Loucy (cell line): ENCODE measurements around the gene EGFLAM.

Experiments used
- H2AFZ ChIP-seq: fragments of 200-600 bp; sonication (generic); 2 replicates; pipeline ENCODE4 v1.6.0; 2016; ENCODE audit warnings: antibody characterized with exemption, mild to moderate bottlenecking, low read length, moderate library complexity
- H3F3A ChIP-seq: fragments of 200-600 bp; 2 replicates; pipeline ENCODE4 v1.6.0; 2016; ENCODE audit warnings: antibody characterized with exemption, low read depth, mild to moderate bottlenecking
- H3K27me3 ChIP-seq: fragments of 200-600 bp; sonication (generic); 2 replicates; pipeline ENCODE4 v1.6.1; 2014; ENCODE audit warnings: low read length, mild to moderate bottlenecking; ENCODE audit not compliant: insufficient read depth, poor library complexity, severe bottlenecking
- H3K36me3 ChIP-seq: fragments of 200-600 bp; sonication (generic); 2 replicates; pipeline ENCODE4 v1.6.1; 2016; ENCODE audit warnings: low read length; ENCODE audit not compliant: insufficient read depth
- H3K4me1 ChIP-seq: fragments of 200-600 bp; sonication (generic); 2 replicates; pipeline ENCODE4 v1.5.1; 2014; ENCODE audit warnings: low read length, mild to moderate bottlenecking; ENCODE audit not compliant: insufficient read depth, poor library complexity, severe bottlenecking
- H3K4me2 ChIP-seq: fragments of 200-600 bp; sonication (generic); 2 replicates; pipeline ENCODE4 v1.6.0; 2014; ENCODE audit warnings: antibody characterized with exemption, low read length, low read depth, mild to moderate bottlenecking; ENCODE audit not compliant: poor library complexity, severe bottlenecking
- H3K4me3 ChIP-seq: fragments of 200-600 bp; sonication (generic); 2 replicates; pipeline ENCODE4 v1.5.1; 2014; ENCODE audit warnings: low read length, mild to moderate bottlenecking, mixed read lengths; ENCODE audit not compliant: poor library complexity, severe bottlenecking
- H3K79me2 ChIP-seq: fragments of 200-600 bp; sonication (generic); 2 replicates; pipeline ENCODE4 v1.6.1; 2014; ENCODE audit warnings: low read length; ENCODE audit not compliant: insufficient read depth
- H3K9ac ChIP-seq: fragments of 200-600 bp; sonication (generic); 2 replicates; pipeline ENCODE4 v1.6.0; 2014; ENCODE audit warnings: mild to moderate bottlenecking, low read depth, low read length, moderate library complexity; ENCODE audit not compliant: poor library complexity, severe bottlenecking
- H3K9me2 ChIP-seq: fragments of 200-600 bp; sonication (generic); replicated peaks from 2 replicates; pipeline ENCODE4 v1.6.1; 2016; ENCODE audit warnings: low read depth, low read length, mixed read lengths
- H3K9me3 ChIP-seq: fragments of 200-600 bp; sonication (generic); 2 replicates; pipeline ENCODE4 v1.6.1; 2014; ENCODE audit warnings: mild to moderate bottlenecking, antibody characterized with exemption, low read length, low read depth; ENCODE audit not compliant: insufficient read depth
- H4K20me1 ChIP-seq: fragments of 200-600 bp; sonication (generic); 2 replicates; pipeline ENCODE4 v1.6.0; 2014; ENCODE audit warnings: antibody characterized with exemption, low read length, mild to moderate bottlenecking; ENCODE audit not compliant: insufficient read depth, poor library complexity, severe bottlenecking
- EZH2phosphoT487 ChIP-seq: fragments of 200-600 bp; IDR thresholded peaks from 2 replicates; pipeline ENCODE4 v1.6.1; 2018; ENCODE audit warnings: antibody characterized with exemption, mild to moderate bottlenecking, moderate library complexity, borderline replicate concordance
- TF ChIP-seq, protein P1 (sequence below): fragments of 200-600 bp; sonication (generic); conservative IDR thresholded peaks from 2 replicates; pipeline ENCODE4 v1.5.1; 2014; ENCODE audit warnings: mild to moderate bottlenecking, antibody characterized with exemption, low read length

The EGFLAM gene

DNA sequence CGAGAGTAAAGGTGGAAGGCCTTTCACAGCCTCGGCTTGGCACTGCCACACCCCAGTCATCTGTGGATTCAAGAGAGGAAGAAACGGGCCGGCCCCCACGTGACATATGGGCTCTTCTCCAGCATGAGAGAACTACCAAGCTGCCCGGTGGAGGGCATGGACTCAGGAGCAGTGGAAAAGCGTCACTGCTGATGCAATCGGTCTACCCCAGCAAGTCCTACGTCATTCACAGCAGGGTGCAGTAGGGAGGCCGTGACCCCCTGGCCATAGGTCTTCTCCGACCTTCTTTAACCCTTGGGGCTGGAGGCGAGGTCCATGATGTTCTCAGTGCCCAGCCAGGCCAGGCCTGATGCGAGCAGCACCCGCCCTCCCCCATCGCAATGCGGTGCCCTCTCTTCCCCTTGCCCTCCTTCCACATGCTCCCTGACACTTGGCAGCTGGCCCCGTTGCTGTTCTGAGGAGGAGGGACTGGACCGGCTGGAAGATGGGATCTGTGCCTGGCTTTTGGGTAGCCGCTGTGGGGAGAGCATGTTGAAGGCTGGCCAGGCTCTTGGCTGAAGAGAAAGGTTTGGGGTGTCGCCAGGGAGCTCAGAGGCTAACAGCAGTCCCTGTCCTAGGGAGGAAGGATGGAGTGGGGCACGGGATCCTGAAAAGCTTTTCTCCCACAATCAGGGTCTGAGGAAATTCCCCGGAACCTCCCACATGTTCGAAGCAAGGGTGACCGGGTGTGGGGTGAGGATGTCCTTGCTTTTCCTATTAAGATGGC is 208.2 kb downstream of the EGFLAM start:
- no peaks in the 10 kb centered on the region for H3K79me2 ChIP-seq
- H3F3A ChIP-seq: no peaks in the 10 kb centered on the region
- no peak overlapping the region for H2AFZ ChIP-seq
- H3K27me3 ChIP-seq: peaks cover 54% of the 10 kb centered on the region
- no peaks in the 10 kb centered on the region for H4K20me1 ChIP-seq
- H3K4me3 ChIP-seq: no peak overlapping the region
- no peaks in the 10 kb centered on the region for H3K4me1 ChIP-seq
- no peak overlapping the region for H3K4me2 ChIP-seq
- H3K9me2 ChIP-seq: no peaks in the 10 kb centered on the region
- TF ChIP-seq EZH2phosphoT487: no peak
- TF ChIP-seq, protein P1, sequence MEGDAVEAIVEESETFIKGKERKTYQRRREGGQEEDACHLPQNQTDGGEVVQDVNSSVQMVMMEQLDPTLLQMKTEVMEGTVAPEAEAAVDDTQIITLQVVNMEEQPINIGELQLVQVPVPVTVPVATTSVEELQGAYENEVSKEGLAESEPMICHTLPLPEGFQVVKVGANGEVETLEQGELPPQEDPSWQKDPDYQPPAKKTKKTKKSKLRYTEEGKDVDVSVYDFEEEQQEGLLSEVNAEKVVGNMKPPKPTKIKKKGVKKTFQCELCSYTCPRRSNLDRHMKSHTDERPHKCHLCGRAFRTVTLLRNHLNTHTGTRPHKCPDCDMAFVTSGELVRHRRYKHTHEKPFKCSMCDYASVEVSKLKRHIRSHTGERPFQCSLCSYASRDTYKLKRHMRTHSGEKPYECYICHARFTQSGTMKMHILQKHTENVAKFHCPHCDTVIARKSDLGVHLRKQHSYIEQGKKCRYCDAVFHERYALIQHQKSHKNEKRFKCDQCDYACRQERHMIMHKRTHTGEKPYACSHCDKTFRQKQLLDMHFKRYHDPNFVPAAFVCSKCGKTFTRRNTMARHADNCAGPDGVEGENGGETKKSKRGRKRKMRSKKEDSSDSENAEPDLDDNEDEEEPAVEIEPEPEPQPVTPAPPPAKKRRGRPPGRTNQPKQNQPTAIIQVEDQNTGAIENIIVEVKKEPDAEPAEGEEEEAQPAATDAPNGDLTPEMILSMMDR: no peak
- H3K9ac ChIP-seq: no peak overlapping the region
- no peaks in the 10 kb centered on the region for H3K36me3 ChIP-seq
- no peaks in the 10 kb centered on the region for H3K9me3 ChIP-seq

DNA sequence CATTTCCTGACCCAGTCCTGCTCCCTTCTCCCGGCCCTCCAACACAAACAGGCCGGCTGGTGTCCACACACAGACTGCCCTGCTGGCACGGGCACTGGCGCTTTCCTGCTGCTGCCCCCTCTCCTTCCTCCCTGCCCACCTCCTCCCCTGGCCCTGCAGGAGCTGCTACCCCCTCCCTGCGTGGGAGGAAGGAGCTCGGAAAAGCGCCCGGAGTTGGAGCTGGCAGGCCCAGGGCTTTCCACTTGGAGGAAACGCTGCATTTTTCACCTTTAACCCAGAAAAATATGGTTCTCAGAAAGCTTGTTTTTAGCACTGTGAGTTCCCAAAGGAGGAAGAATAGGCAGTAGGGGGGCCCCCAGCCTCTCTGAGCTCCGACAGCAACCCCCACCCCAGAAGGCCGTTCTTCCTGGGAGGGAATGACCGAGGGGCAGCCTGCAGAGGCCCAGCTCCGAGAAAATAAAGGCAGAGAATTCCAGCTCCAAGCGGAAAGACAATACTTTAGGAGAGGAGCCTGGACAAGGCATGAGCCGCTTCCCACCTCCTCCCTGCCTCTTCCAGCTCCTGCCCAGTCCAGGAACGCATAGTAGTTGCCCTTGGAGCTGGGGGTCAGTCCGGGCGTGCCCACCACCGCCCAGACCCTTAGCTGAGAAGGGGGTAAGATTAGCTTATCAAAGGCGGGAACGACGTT is 209.1 kb downstream of the EGFLAM start:
- no peaks in the 10 kb centered on the region for H4K20me1 ChIP-seq
- no peak for TF ChIP-seq EZH2phosphoT487
- TF ChIP-seq, protein P1: no peak
- H3F3A ChIP-seq: no peaks in the 10 kb centered on the region
- H3K4me3 ChIP-seq: no peak overlapping the region
- H3K9me2 ChIP-seq: no peaks in the 10 kb centered on the region
- no peak overlapping the region for H3K9ac ChIP-seq
- no peak overlapping the region for H2AFZ ChIP-seq
- no peaks in the 10 kb centered on the region for H3K4me1 ChIP-seq
- no peaks in the 10 kb centered on the region for H3K79me2 ChIP-seq
- no peaks in the 10 kb centered on the region for H3K9me3 ChIP-seq
- no peak overlapping the region for H3K4me2 ChIP-seq
- H3K27me3 ChIP-seq: peaks cover 57% of the 10 kb centered on the region
- H3K36me3 ChIP-seq: no peaks in the 10 kb centered on the region

DNA sequence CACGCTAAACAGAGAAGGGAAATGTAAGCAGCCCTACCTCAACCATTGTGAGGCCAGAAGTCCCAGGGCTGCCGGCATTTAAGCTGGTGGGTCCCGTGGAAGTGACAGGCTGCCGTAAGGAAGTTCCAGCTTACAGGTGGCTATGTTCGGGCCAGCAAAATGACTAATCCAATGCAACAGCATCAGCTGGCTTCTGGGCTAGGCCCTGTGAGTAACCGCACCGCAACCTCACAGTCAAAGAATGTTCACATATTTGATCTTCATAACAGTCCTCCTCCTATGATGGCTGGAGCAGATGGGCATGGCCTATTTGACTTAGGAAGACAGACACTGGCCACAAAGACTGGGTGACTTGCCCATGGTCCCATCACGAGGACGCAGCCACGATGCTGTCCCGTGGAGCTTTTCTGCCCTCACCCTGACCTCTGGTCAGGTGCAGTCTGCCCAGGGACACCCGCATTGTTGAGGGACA is 209.9 kb downstream of the EGFLAM start:
- no peak for TF ChIP-seq EZH2phosphoT487
- TF ChIP-seq, protein P1: no peak

More for the DNA sequence above, 209.9 kb downstream of the EGFLAM start:
- H3K36me3 ChIP-seq: no peaks in the 10 kb centered on the region
- no peaks in the 10 kb centered on the region for H3K9me2 ChIP-seq
- peaks cover 53% of the 10 kb centered on the region for H3K27me3 ChIP-seq
- no peaks in the 10 kb centered on the region for H3K4me1 ChIP-seq
- H3F3A ChIP-seq: no peaks in the 10 kb centered on the region
- H3K9ac ChIP-seq: no peak overlapping the region
- H3K9me3 ChIP-seq: no peaks in the 10 kb centered on the region
- no peak overlapping the region for H3K4me3 ChIP-seq
- H4K20me1 ChIP-seq: no peaks in the 10 kb centered on the region
- H3K4me2 ChIP-seq: no peak overlapping the region
- no peaks in the 10 kb centered on the region for H3K79me2 ChIP-seq
- H2AFZ ChIP-seq: no peak overlapping the region
